Body of pancreas (tissue), 4 donors: ENCODE results near the gene PPP2R3B. TPM values are rescaled to one million over a fixed set of nuclear protein-coding genes. Genes with fewer than 3 reads are reported as not detected.
"Not testable (repeated sequence)": the region's sequence is repeated elsewhere in the genome, so short reads cannot be mapped to it uniquely, and the experiment has no call there.

Source experiments
- ATAC-seq: fragments of 150-250 bp; one replicate; pipeline ENCODE4 v1.9.1; 2016
- DNase-seq, 4 donors: peaks; one replicate each; pipeline ENCODE4 v3.0.0-alpha.2; 2019
- H3K27ac ChIP-seq, 4 donors: fragments of 200-600 bp; sonication (generic); 1 replicate in 3 of 4; 2 replicates in 1 of 4; pipeline versions ENCODE4 v1.5.1 to v1.6.1; 2016 to 2019; ENCODE audit warnings: mild to moderate bottlenecking in 1 of 4, mixed read lengths in 1 of 4, moderate library complexity in 1 of 4
- H3K27me3 ChIP-seq, 2 donors: fragments of 200-600 bp; sonication (generic); one replicate each; pipeline ENCODE4 v1.6.0; 2016; ENCODE audit warnings: mild to moderate bottlenecking in 1 of 2
- H3K36me3 ChIP-seq, 2 donors: fragments of 200-600 bp; sonication (generic); replicated peaks in 1 of 2; 2 replicates each; pipeline ENCODE4 v1.5.1; 2016; ENCODE audit warnings: low read depth in 2 of 2; ENCODE audit not compliant: insufficient read depth in 1 of 2
- H3K4me1 ChIP-seq: fragments of 200-600 bp; sonication (generic); one replicate; pipeline ENCODE4 v1.6.0; 2016
- H3K4me3 ChIP-seq, 2 donors: fragments of 200-600 bp; sonication (generic); 1 replicate in 1 of 2; 2 replicates in 1 of 2; pipeline ENCODE4 v1.5.1; 2016 to 2019
- H3K9me3 ChIP-seq, 3 donors: fragments of 200-600 bp; sonication (generic); 1 replicate in 2 of 3; 2 replicates in 1 of 3; pipeline ENCODE4 v1.5.1; 2016
- CTCF ChIP-seq, 7 experiments: fragments of 450-650 bp in 4 of 7; fragments of 200-600 bp in 3 of 7; sonication (generic) in 3 of 7; IDR thresholded peaks; one replicate each; pipeline ENCODE4 v1.5.1; 2016 to 2019; ENCODE audit warnings: antibody characterized with exemption in 7 of 7
- POLR2A ChIP-seq, 3 donors: fragments of 450-650 bp; IDR thresholded peaks; one replicate each; pipeline ENCODE4 v1.6.1; 2016; ENCODE audit warnings: antibody characterized with exemption in 3 of 3, mild to moderate bottlenecking in 2 of 3
- WGBS, 2 donors: methylation state at CpG; one replicate each; pipeline ENCODE4 v1.1.5; 2017; 5-methylcytosine and 5-hydroxymethylcytosine counted together
- intact Hi-C: fragments of 100-400 bp; cut with DNase I; formaldehyde crosslinking; loops from one replicate; pipeline ENCODE4 v1.15.1; 2023
- total RNA-seq, 2 donors: library from RNA; depleted of rRNA; stranded (reverse); fragments of >200 nt; gene quantifications; one replicate each; pipeline ENCODE4 v1.1.0, GENCODE V29; 2016

Gene PPP2R3B
- total RNA-seq, 2 donors from 2014 or later: 5.6 to 11.4 TPM

- 0 to 1% methylated on average over 6 to 44 of the region's 57 CpGs for WGBS, 2 donors
- Histone ChIP-seq H3K9me3 (no peaks in the 10 kb centered on the region), H3K4me1 (peaks cover 12% of the 10 kb centered on the region), H3K27ac (peak overlapping the region; percentile 96 to 100 (median 98)), H3K36me3 (no peaks in the 10 kb centered on the region), H3K4me3 (peak overlapping the region in 1 of 2 donors; percentile 78), H3K27me3 (no peaks in the 10 kb centered on the region)
- intact Hi-C loops: no loop called here
- ATAC-seq (no peak), DNase-seq (peak in 2 of 4 donors; percentile 13 to 24)
- TF ChIP-seq POLR2A (IDR thresholded peaks at IDR 0.05) (no peak), CTCF (IDR thresholded peaks at IDR 0.05) (no peak)
These were observed 404 bp downstream of the PPP2R3B start for GRCh38 chrX:386239-386767.

GRCh38 chrX:385736-386135 lies 971 bp downstream of the PPP2R3B start:
- 59% methylated on average over 12 of the region's 12 CpGs for WGBS, 2 donors

GRCh38 chrX:384861-385260 lies 1.8 kb downstream of the PPP2R3B start:
- Histone ChIP-seq H3K4me1 (peaks cover 12% of the 10 kb centered on the region), H3K36me3 (no peaks in the 10 kb centered on the region), H3K9me3 (no peaks in the 10 kb centered on the region), H3K27ac (no peak overlapping the region), H3K4me3 (no peak overlapping the region), H3K27me3 (no peaks in the 10 kb centered on the region)
- 92% methylated on average over 9 of the region's 9 CpGs for WGBS, 2 donors
- ATAC-seq (no peak), DNase-seq (no peak)
- intact Hi-C loops: no loop called here
- no peak for TF ChIP-seq POLR2A (IDR thresholded peaks at IDR 0.05)
- TF ChIP-seq CTCF (IDR thresholded peaks at IDR 0.05): no peak

More at GRCh38 chrX:385736-386135, 971 bp downstream of the PPP2R3B start:
- H3K27me3 ChIP-seq, H3K27ac ChIP-seq, ATAC-seq, H3K36me3 ChIP-seq, H3K9me3 ChIP-seq, H3K4me3 ChIP-seq, intact Hi-C loops, DNase-seq: not testable (repeated sequence)
- H3K4me1 ChIP-seq: peaks cover 12% of the 10 kb centered on the region

GRCh38 chrX:378443-378842 lies 8.3 kb downstream of the PPP2R3B start:
- DNase-seq (no peak), ATAC-seq (no peak)
- Histone ChIP-seq H3K9me3 (no peaks in the 10 kb centered on the region), H3K27ac (no peak overlapping the region), H3K4me1 (peaks cover 13% of the 10 kb centered on the region), H3K36me3 (no peaks in the 10 kb centered on the region), H3K4me3 (no peak overlapping the region), H3K27me3 (peaks cover 0 to 3% of the 10 kb centered on the region in 2 donors)
- WGBS, 2 donors: 64 to 66% methylated on average over 10 to 13 of the region's 13 CpGs
- TF ChIP-seq CTCF (IDR thresholded peaks at IDR 0.05) (no peak), POLR2A (IDR thresholded peaks at IDR 0.05) (no peak)
- intact Hi-C loops: no loop called here

GRCh38 chrX:376206-376605 lies 10.5 kb downstream of the PPP2R3B start:
- intact Hi-C loops, H3K9me3 ChIP-seq: not testable (repeated sequence)

More at GRCh38 chrX:376206-376605, 10.5 kb downstream of the PPP2R3B start:
- H3K4me3 ChIP-seq, ATAC-seq, H3K36me3 ChIP-seq, H3K27me3 ChIP-seq, DNase-seq, H3K27ac ChIP-seq: not testable (repeated sequence)
- 84 to 86% methylated on average over 6 to 7 of the region's 16 CpGs for WGBS, 2 donors
- H3K4me1 ChIP-seq: peaks cover 19% of the 10 kb centered on the region
